GM18868 (cell line): ENCODE measurements around the gene TSPEAR.
"Not testable (repeated sequence)": the region's sequence is repeated elsewhere in the genome, so short reads cannot be mapped to it uniquely, and the experiment has no call there.

Experiments
- ATAC-seq: cut with Tn5 transposase; IDR thresholded peaks from one replicate; pipeline ENCODE4 v1.9.1; 2021; ENCODE audit warnings: mild to moderate bottlenecking, moderate library complexity; ENCODE audit not compliant: unreplicated experiment

Gene TSPEAR

DNA sequence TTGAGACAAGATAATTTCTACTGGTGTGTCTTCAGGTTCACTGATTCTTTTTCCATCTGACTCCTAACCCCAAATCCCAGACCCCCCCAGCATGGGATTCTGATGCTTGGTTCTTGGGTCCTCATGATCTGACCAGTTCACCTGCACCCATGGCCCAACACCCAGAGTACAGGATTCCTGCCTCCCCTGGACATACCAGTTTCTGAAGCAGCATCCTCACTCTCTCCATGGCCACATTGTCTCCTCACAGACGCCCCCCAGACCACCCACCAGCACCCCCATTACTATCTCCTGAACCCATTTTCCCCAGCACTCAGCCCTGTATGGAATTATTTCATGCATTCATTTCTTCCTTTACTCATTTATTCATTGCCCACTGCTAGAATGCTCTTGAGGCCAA lies 54.5 kb downstream of the TSPEAR start:
- ATAC-seq, result no peak

DNA sequence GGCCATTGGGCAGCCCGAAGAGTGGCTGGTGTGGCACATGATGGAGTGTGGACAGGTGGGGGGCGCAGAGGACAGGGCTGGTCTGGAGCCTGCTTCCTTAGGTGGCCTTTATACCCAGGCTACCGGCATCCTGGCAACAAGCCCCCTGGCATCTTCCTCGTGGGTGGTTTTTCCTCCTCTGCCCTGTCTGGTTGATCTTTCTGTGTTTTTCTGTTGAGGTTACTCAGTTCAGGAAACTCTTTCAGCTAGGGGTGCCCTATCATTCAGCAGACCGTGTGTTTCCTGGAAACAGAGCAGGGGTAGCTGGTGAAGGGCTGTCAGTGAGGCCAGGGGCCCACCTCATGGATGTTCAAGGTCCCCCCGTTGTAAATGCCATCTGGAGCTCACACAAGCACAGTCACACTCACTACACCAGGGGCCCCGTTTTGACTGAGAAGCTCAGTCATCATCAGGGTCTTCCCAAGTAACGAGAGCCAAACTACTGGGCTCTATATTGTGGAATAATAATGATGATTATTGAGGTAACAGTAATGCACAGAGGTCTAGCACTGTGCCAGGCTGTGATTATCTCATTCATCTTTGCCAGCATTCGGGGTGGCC lies 56.7 kb downstream of the TSPEAR start, which contains the start of gene KRTAP12-4:
KRTAP12-4 (minus strand) TSS at position 84 of the 600 bp plus-strand sequence; CDS start at position 39, 45 bp downstream.
- ATAC-seq, result no peak

DNA sequence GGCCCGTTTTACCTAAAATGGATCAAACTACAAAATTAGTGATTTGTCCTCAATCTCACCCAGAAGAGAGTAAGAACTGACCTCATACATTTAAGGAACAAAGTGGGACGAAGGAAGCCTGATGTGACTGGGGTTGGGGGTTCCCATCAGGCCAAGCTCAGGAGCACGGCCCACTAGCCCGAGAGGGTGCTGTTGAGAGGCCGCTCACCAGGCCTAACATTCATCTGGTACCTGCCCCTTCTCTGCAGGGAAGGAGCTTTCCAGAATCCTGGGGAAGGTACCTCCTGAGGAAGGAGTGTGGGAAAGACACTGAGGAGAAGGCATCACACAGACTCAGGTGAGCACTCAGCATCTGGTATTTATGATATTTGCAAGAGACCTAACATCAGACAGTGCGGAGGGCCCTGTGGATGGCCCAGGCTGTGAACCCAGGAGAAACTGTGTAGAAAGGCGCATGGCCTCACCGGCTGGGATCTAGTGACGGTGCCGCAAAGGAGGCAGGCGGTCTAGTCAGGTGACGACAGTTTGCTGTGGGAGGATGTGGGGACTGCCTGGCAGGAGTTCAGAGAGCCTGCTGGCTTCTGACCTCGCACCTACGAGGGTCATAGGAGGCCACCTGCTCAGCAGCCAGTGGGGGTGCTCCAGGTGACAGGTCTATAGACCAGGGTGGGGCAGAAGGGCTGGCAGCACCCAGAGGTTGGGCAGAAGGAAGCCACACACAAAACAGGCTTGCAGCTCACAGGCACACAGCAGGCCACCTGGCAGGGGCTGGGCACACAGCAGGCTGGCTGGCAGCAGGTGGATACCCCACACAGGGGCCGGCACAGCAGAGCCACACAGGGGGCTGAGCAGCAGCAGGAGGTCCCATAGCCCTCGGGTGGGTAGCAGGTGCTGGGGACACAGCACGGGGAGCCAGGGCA lies 57.5 kb downstream of the TSPEAR start:
- no peak for ATAC-seq

DNA sequence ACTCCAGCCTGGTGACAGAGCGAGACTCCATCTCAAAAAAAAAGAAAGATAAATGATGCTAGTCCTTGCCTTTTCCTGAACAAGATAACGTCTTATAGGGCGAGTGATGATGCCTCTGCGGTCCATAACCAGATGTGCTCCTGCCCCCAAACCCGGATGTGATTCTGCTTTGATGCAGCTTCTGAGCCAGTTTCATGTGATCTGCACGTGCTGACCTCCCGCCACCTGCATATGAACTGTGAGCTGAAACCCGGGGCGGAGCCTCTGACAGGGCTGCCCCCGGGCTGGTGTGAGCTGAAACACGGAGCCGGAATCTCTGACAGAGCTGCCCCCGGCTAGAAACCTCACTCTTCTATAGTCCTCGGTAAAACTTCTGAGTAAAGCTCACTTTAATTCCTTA lies 58.2 kb downstream of the TSPEAR start:
- ATAC-seq, result no peak

DNA sequence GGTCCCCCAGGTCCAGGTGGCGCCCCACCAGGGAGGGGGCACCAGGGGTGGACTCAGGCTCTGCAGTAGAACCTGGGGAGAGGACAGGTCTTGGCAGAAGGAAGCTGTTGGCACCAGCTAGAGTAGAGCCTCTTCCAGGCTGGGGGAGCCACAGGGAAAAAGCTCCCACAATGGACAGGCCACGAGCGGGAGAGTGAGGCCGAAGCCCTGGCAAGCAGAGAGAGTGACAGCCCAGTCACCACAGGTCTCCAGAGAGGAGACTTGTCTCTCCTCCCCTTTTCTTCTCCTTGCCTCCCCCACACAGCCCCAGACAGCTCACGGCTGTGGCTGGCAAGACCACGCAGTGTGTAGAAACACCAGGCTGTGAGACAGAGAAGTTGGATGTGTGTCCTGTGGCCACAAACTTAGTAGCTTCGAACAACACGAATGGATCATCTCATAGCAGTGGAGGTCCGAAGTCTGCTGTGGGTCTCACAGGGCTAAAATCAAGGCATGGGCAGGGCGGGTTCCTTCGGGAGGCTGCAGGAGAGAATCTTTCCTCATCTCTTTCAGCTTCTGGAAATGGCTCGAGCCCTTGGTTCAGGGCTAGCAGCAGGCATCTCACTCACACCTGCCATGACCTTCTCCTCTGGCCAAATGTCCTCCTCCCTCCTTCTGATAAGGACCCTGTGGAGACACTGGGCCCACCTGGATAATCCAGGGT lies 60.2 kb downstream of the TSPEAR start:
- ATAC-seq, result no peak

DNA sequence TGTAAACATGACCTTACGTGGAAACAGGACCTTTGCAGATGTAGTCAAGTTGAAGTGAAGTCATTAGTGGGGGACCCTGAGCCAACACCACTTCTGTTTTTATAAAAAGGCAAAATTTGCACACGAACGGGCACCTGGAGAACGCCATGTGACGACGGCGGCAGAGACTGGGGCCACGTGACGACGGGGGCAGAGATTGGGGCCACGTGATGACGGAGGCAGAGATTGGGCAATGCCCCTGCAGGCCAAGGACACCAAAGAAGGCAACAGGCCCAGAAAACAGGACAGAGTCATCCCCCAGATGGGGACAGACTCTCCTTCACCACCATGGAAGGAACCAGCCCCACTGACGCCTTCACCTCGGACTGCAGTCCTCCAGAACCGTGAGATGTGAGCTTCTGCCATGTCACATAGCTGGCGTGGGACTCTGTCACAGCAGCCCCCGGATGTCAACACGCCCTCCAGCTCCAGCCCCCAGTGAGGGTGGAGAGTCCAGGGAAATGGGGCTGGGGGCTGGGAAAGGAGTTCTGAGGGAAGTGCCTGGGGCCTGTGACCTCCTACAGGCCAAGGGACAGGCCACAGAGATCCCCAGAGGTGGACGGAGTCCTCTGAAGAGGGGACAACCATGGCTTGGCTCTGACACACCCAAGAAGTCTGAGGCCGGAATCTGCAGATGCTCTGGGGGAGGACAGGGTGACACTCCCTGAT lies 61.0 kb downstream of the TSPEAR start:
- no peak for ATAC-seq

DNA sequence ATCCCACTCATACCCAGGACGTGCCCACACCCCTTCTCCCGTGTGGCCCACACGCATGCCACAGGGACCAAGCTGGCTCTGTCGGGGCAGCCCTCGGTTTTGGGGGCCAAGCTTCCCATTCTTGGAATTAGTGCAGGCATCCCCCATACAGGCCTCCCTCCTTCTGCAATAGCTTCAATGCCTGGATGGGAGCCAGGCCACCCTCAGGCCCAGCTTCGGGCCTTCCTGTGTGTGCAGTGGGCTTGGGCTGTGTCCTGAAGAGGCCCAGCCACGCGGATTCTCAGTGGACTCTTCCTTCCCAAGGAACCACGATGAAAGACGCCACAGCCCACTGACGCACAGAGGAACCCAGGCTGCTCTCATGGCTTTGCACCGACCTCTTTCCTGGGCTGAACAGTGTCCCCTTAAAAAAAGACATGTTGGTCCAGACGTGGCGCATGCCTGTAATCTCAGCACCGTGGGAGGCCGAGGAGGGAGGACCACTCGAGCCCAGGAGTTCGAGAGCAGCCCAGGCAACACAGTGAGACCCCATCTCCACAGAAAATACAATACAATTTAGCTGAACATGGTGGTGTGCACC lies 61.8 kb downstream of the TSPEAR start:
- ATAC-seq, result no peak

DNA sequence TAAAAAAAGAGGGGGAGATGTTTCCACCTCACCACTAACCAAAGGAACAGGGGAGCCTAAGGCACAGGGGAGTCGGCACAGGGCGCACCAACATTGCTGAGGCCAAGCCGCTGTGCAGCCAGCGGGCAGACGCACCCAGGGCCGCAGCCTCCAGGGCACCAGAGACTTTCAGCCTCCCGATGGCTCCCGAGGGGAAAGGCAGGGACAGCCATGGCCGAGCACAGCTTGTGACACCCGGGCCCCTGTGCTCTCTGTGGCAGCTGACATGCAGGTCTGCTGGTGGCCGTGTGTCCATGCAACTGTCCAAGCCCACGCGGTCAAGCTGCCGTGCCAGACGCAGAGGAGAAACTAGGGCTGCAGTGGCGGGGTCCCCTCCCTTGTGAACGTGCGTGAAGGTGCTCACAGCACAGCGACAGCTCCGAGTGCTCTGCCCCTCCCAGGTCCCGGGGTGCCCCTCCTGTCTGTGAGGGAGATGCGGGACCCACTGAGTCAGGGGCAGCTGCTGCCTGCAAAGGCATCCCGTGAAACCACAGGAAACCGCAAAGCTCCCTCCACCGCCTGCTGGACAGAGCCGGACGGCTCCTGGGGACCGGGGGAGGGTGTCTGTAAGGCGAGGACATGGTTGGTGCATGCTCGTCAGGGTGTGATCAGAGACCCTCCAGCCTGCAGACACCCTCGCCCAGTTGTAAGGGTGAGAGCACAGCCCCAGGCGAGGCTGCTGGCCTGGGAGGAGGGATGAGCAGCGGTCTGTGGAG lies 62.6 kb downstream of the TSPEAR start:
- no peak for ATAC-seq

DNA sequence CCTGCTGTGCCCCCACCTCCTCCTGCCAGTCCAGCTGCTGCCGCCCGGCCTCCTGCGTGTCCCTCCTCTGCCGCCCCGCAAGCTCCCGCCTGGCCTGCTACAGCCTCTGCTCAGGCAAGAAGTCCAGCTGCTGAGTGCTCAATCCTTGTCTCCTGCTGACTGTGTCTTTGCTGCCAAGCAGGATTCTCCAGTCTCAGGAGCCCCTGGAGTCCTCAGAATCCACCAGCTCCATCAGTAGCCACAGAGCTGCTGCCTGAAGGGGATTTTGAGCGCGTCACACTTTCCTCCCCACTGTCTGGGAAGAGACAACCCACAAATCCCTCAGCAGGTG lies 64.2 kb downstream of the TSPEAR start:
- ATAC-seq, result no peak

DNA sequence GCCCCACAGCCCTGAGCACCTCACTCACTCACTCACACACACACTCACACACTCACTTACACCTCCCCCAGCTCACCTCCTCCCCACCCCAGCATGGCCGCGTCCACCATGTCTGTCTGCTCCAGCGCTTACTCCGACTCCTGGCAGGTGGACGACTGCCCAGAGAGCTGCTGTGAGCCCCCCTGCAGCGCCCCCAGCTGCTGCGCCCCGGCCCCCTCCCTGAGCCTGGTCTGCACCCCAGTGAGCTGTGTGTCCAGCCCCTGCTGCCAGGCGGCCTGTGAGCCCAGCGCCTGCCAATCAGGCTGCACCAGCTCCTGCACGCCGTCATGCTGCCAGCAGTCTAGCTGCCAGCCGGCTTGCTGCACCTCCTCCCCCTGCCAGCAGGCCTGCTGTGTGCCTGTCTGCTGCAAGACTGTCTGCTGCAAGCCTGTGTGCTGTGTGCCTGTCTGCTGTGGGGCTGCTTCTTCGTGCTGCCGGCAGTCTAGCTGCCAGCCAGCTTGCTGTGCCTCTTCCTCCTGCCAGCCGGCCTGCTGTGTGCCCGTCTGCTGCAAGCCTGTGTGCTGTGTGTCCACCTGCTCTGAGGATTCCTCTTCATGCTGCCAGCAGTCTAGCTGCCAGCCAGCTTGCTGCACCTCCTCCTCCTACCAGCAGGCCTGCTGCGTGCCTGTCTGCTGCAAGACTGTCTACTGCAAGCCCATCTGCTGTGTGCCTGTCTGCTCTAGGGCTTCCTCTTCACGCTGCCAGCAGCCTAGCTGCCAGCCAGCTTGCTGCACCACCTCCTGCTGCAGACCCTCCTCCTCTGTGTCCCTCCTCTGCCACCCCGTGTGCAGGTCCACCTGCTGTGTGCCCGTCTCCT lies 64.8 kb downstream of the TSPEAR start, which contains the start of gene KRTAP10-11:
KRTAP10-11 (plus strand) TSS at position 49 of the 856 bp plus-strand sequence; CDS start at position 94, 45 bp downstream.
- ATAC-seq, result not testable (repeated sequence)

DNA sequence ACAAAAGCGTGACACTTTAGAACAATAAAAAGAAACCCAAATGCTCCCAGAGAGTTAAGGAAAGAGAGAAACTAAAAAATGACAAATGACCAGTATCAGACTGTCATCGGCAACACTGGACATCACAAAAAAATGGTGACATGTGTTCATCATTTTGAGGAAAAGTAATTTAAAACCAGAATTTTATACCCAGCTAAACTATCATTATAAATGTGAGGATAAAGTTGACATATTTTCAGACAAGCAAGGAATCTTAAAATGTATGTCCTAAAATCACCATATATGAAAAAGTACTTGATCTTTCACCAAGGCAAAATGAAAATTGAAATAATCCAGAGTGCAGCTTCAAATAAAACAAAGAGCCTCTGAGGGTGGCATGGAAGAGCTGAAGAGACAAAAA lies 66.5 kb downstream of the TSPEAR start:
- no peak for ATAC-seq

DNA sequence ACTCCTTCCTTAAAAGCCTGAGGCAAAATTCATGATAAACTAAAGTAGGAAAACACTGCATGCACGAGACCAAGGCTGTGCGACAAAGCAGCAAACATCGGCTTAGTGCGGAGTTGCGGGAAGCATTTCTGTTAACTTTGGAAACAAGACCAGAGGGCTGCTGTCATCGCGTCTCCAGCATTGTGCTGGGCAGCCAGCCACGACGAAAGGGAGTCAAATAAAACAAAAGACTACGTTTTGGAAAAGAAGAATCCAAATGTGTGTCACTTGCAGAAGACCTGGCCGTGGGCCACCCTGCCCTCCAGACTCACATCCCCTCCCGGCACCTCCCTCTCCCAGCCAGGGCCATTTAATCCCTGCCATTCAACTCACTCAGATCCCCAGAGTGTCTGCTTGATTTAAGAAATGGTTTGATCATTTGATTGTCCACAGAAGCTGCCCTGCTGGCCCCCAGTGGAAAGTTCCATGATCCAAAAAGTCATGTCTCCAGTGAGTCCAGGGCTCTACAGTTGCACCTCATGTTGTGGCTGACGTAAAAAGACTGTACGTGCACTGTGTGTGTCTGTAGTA lies 67.5 kb downstream of the TSPEAR start:
- ATAC-seq, result no peak

DNA sequence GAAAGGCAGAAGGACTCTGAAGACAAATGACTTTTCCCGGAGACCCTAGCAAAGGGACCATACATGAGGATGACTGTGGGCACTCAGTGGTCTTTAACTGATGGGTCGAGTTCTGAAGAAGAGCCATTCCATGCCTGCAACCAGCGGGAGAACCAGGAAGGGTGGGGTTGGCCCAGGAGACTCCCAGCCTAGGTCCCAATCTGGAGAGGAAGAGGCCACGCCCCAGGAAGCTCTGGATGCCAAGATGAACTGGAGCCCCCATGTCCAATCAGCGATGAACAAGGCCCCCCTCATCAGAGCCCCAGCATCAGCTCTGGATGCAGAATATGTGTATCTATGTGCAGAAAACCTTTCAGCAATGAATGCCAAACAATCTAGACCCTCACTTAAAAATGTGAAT lies 70.6 kb downstream of the TSPEAR start:
- ATAC-seq, result no peak

DNA sequence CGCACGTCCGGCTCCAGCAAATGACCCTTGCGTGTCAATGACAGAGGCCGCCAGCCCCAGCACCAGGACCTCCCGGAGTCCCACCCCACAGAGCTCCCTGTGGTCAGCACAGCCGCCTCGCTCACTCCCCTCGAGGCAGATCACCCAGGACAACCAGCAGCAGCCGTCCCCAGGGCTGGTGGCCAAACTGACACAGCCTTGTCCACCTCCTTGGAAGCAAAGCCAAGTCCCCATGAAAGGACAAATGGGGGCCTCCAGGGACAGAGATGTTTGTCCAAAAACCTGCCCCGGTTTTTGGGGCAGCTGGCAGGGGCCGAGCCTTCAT lies 72.1 kb downstream of the TSPEAR start:
- no peak for ATAC-seq

DNA sequence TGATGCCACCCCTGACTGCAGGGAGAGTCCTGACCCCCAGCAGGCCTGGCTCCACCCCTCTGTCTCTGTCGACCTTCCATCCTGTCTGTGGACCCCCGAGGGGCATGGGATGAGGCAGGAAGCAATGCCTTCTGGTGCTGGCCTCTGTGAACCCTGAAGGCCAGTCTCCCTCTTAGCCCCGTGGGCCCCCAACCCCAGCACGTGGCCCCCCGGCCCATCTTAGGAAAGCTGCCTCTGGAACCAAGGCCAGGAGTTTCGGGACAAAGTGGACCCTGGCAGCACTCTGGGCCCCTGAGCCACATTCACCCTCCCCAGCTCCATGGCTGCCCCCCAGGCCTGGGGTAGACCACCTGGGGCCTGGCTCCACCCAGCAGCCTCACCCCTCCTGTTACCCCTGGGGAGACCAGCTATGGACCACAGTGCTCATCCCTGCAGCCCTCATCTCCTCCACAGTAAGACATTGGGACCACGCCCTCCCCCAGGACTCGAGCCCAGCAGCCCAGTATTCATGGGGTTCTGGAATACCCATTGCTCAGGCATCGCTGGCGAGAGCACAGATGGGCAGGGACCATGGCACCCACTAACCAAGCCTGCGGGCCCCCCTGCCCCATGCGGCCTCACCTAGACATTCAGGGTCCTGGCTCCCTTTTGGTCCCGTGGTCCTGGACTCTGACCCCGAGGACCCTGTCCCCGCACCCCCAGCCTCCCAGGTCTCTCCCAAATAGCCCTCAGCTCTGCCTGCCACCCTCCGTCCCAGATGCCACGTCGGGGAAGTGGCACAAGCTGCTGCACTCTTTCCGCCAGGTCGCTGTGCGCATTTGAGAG lies 72.7 kb downstream of the TSPEAR start:
- ATAC-seq, result not testable (repeated sequence)

DNA sequence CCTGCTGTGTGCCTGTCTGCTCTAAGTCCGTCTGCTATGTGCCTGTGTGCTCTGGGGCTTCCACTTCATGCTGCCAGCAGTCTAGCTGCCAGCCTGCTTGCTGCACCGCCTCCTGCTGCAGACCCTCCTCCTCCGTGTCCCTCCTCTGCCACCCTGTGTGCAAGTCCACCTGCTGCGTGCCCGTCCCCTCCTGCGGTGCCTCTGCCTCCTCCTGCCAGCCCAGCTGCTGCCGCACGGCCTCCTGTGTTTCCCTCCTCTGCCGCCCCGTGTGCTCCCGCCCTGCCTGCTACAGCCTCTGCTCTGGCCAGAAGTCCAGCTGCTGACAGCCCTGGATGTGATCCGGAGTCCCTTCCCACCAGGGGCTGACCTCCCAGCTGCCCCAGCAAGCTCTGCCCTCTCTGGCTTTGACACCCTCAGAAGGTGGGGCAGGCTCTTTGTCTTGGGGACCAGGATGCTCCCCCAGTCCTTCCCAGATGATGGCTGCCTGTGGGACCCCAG lies 73.5 kb downstream of the TSPEAR start:
- not testable (repeated sequence) for ATAC-seq

DNA sequence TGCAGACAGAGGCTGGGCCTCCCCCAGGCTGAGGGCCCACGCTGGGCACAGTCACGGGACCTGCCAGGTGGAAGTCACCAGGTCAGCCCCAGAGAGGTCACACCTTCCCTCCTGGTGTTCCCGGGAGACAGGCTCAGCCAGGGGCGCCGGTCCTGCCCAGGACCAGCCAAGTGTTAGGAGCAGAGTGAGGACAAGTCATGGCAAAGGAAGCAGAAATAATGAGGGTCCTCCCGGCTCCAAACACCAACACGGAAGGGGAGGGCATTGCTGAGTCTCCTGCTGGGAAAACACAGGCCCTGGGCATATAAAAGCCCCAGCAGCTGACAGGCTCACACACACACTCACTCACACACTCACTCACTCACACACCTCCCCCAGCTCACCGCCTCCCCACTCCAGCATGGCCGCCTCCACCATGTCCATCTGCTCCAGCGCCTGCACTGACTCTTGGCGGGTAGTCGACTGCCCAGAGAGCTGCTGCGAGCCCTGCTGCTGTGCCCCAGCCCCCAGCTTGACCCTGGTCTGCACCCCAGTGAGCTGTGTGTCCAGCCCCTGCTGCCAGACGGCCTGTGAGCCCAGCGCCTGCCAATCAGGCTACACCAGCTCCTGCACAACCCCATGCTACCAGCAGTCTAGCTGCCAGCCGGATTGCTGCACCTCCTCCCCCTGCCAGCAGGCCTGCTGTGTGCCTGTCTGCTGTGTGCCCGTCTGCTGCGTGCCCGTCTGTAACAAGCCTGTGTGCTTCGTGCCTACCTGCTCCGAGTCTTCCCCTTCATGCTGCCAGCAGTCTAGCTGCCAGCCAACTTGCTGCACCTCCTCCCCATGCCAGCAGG lies 74.1 kb downstream of the TSPEAR start, which contains the start of gene KRTAP10-10:
KRTAP10-10 (plus strand) TSS at position 339 of the 833 bp plus-strand sequence; CDS start at position 401, 62 bp downstream.
- no peak for ATAC-seq
